HepG2 (cell line): ENCODE results near the gene TRIM7. TPM values are rescaled to one million over a fixed set of nuclear protein-coding genes. Genes with fewer than 3 reads are reported as not detected.

ENCODE experiments used
- ATAD3A ChIP-seq: sonication (generic); formaldehyde crosslinking; IDR thresholded peaks from 2 replicates; pipeline ENCODE4 v1.4.0; 2020; ENCODE audit warnings: missing genetic modification reagents
- BATF2 ChIP-seq: sonication (generic); formaldehyde crosslinking; IDR thresholded peaks from 2 replicates; pipeline ENCODE4 v1.8.0; 2022; ENCODE audit warnings: mild to moderate bottlenecking, missing genetic modification reagents, moderate library complexity
- BCL6 ChIP-seq: IDR thresholded peaks from 2 replicates; pipeline ENCODE4 v1.6.1; 2016; ENCODE audit warnings: missing genetic modification reagents, missing compliant biosample characterization
- CSRNP1 ChIP-seq: sonication (generic); formaldehyde crosslinking; IDR thresholded peaks from 2 replicates; pipeline ENCODE4 v1.8.1; 2023; ENCODE audit warnings: mild to moderate bottlenecking, missing genetic modification reagents
- KAT8 ChIP-seq: IDR thresholded peaks from 2 replicates; pipeline ENCODE4 v1.6.1; 2016; ENCODE audit warnings: missing genetic modification reagents, missing compliant biosample characterization
- MAX ChIP-seq: IDR thresholded peaks from 2 replicates; pipeline ENCODE4 v1.6.1; 2012; ENCODE audit warnings: inconsistent platforms
- POGK ChIP-seq: sonication (generic); formaldehyde crosslinking; conservative IDR thresholded peaks from 2 replicates; pipeline ENCODE4 v1.8.0; 2022; ENCODE audit warnings: mild to moderate bottlenecking, moderate library complexity, missing genetic modification reagents
- SNAPC4 ChIP-seq: sonication (generic); formaldehyde crosslinking; IDR thresholded peaks from 2 replicates; pipeline ENCODE4 v1.4.0; 2020; ENCODE audit warnings: mild to moderate bottlenecking, missing genetic modification reagents
- YY1 ChIP-seq: IDR thresholded peaks from 2 replicates; pipeline ENCODE4 v1.6.1; 2011; ENCODE audit warnings: low read length, low read depth, moderate library complexity, mild to moderate bottlenecking; ENCODE audit not compliant: insufficient read depth, insufficient replicate concordance
- ZBTB26 ChIP-seq: IDR thresholded peaks from 2 replicates; pipeline ENCODE4 v1.6.1; 2016; ENCODE audit warnings: missing compliant biosample characterization, missing genetic modification reagents, borderline replicate concordance
- ZNF510 ChIP-seq: sonication (generic); formaldehyde crosslinking; IDR thresholded peaks from 2 replicates; pipeline ENCODE4 v1.4.0; 2020; ENCODE audit warnings: low read depth, mild to moderate bottlenecking, missing genetic modification reagents
- ZNF737 ChIP-seq: sonication (generic); formaldehyde crosslinking; IDR thresholded peaks from 2 replicates; pipeline ENCODE4 v1.5.0; 2020; ENCODE audit warnings: missing genetic modification reagents, mild to moderate bottlenecking, borderline replicate concordance
- polyA plus RNA-seq, 8 experiments: library from polyadenylated mRNA; depleted of rRNA in 3 of 8; stranded (reverse) in 7 of 8; unstranded in 1 of 8; fragments of >200 nt; fragmentation: Illumina TruSeq in 4 of 8; extraction: Trizol in 4 of 8; gene quantifications; 2 replicates each; pipeline versions ENCODE4 v1.2.1 to v1.2.3, GENCODE V29; 2011 to 2016; ENCODE audit warnings: low read depth in 4 of 8, missing spikeins in 1 of 8, mixed read lengths in 1 of 8; ENCODE audit not compliant: insufficient read depth in 1 of 8
- total RNA-seq, 5 experiments: library from RNA; depleted of rRNA; stranded (reverse); fragments of >200 nt; fragmentation: Illumina TruSeq; extraction: Trizol; gene quantifications; 2 replicates each; pipeline ENCODE4 v1.2.3, GENCODE V29; 2016; ENCODE audit warnings: low read depth in 1 of 5

The TRIM7 gene
- total and polyA plus RNA-seq, 2 of the 13 experiments (the other 11 are each of a cell fraction or from before 2014, with no cell fraction given) = 0.13 TPM; not detected in 1

GRCh38 chr5:181204113-181204825, 727 bp downstream of the TRIM7 start (continued):
- TF ChIP-seq CSRNP1 (no peak), KAT8 (CRISPR knock-in tag) (no peak), BCL6 (peak; percentile 81), BATF2 (CRISPR knock-in tag) (no peak), ZNF510 (no peak), ATAD3A (CRISPR knock-in tag) (no peak), YY1 (no peak), POGK (CRISPR knock-in tag) (0 out of 2 replicates have a peak, but pooled peaks have one; percentile 33), MAX (peak; percentile 46; the same call in 1 of the 2 replicates), ZNF737 (CRISPR knock-in tag) (no peak), SNAPC4 (CRISPR knock-in tag) (no peak), ZBTB26 (CRISPR knock-in tag) (no peak)
